ENCODE measurements around the gene TLN1.

The TLN1 gene

DNA sequence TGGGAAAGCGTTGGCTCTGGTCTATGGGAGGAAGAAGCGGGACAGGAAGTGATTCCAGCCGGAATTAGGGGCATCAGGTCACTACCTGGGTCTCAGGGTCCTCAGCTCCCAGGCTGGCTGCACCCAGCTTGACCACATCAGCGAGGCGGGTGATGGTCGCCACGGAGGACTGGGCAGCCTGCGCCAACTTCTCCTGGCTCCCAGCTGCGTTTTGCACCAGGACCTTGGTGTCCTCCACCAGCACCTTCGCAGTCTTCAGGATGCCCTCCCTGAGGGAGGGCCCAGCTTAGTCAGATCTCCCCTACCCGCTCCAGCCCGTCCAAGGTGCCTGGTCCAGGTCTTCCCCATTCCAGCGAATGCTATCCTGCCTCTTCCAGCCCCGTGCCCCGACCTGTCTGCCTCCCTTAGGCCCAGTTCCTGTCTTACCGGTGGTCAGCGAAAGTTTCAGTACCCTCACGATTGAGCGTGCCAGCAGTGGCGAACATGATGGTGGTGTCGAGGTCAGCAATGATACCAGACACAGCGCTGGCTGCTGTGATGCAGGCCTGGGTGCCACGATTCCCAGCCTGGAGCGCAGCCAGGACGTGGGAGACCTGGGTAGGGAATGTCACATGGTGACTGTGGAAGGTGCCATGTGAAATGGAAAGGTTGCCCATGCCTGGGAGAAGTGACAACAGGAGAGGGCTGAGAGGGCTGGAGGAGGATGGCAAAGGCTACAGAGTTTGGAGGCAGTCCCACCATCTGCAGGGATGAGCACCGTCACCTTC, 27.9 kb downstream of the TLN1 start:
- no peak for DNase-seq

DNA sequence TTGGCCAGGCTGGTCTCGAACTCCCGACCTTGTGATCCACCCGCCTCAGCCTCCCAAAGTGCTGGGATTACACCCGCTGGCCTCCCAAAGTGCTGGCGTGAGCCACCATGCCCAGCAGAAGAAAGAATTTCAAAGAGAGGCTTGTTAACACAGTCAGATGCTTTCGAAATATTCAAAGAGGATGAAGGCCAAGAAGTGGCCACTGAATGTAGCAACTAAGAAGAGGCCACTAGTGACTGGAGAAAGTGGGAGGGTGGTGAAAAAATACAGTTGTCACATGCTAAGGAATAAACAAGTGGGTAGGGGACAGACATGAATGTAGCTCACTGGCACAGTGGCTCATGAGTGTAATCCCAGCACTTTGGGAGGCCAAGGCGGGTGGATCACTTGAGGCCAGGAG, 29.3 kb downstream of the TLN1 start:
- no peak for DNase-seq

DNA sequence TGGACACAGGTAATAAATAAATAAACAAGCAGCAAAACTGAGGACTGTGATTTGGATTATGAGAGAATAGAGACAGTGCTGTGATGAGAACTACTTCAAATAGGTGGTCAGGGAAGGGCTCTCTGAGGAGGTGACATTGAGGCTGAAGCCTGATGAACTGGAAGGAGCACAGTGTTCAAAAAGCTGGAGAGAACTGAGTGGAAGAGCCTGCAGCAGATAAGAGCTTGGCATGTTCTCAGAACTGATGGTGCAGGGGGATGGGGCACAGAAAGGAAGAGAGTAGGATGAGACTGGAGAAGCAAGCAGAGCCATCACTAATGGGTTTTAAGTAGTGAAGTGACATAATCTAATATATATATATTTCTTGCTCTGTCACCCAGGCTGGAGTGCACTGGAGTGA, 31.1 kb downstream of the TLN1 start:
- no peak for DNase-seq

- no peak for DNase-seq
These were observed 32.0 kb downstream of the TLN1 start for GRCh38 chr9:35700031-35700430.

GRCh38 chr9:35698231-35698630, 33.8 kb downstream of the TLN1 start:
- DNase-seq, result no peak

- no peak for DNase-seq
These were observed 34.5 kb downstream of the TLN1 start for GRCh38 chr9:35697486-35697885.

- no peak for DNase-seq
These were observed 35.3 kb downstream of the TLN1 start for GRCh38 chr9:35696520-35697215.

- DNase-seq, result no peak
These were observed 36.0 kb downstream of the TLN1 start for GRCh38 chr9:35695943-35696401.

DNA sequence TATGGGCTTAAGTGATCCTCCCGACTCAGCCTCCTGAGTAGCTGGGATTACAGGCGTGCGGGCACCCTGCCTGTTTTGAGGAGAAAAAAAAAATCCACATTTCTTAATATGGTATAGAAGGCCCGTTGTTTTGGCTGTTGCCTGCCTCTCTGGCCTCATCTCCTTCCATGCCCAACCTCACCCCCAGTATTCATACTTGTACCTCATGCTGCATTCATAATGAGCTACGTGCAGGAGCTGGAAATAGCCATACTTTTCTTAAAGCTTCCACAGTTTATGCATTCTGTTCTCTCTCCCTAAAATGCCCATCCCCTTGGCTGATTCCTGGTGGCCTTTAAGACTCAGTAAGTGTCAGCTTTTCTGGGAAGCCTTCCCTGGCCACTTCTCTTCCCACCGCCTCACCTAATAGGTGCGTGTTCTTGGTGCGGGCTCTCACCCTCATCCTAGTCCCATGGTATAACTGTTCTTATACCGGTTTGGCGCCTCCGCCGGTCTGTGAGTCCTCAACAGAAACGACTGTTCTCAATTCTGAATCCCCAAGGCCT, 40.2 kb downstream of the TLN1 start:
- no peak for DNase-seq

DNA sequence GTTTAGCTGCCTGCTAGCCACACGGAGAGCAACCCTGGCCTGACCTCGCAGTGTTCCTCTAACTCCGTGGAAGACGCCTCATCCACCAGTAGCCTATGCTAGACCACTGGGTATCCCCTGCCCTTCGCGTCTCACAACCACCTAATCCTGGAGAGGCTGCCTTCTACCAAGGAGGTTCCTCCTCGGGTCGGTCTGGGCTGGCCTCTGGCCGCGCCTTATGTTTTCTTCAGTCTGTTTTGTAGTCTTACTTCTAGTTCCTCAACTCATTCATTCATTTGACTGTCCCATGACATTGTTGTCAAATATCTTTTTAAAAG, 40.7 kb downstream of the TLN1 start:
- no peak for DNase-seq

GRCh38 chr9:35690614-35691333, 41.2 kb downstream of the TLN1 start:
- no peak for DNase-seq

DNA sequence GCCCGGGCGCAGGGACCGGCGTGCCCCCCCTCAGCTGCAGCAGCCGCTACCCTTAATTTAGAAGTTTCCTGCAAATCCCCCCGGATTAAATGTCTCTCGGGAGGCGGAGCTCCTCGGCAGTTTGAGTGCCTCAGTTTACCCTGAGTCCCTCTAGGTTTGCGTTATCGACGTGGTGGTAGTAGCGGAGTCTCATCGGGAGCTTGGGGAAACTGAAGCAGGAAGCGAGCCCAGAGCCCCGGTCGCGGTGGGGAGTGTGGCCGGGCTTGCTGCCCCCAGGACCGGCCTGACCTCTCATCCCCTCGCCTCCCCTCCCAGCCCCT, 41.7 kb downstream of the TLN1 start:
- no peak for DNase-seq

GRCh38 chr9:35689542-35690293, 42.3 kb downstream of the TLN1 start, which contains the start of gene TPM2:
Gene TPM2, minus strand, starts transcription at chr9:35689925. Its CDS starts 108 bp downstream, at chr9:35689817.
- DNase-seq, result no peak

GRCh38 chr9:35688558-35689541, 43.1 kb downstream of the TLN1 start:
- DNase-seq, result no peak

DNA sequence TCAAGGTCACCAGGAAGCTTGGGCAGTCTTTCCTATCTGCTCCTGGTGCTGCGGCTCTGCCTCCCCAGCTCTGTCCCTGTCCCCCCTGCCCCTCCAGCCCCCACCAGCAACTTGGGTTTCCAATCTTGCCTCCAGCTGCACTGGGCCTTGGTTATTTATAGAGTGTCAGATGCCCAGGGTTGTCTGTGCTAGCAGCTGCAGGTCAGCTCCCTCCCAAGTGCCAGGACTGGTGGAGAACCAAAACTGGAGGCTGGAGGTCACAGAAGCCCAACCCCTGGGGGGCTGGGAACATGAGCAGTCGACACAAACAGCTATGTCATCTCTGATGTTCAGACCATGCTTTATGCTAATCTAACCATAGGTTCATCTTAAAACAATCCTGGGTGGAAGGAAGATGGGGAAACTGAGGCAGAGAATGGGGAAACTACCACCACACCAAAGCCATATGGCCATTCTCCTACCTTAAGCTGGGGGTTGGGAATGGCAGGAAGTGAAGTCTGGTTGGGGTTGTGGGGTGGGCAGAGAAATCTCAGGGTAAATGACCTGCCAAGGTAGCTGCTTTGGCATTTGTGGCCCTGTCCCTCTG, 43.9 kb downstream of the TLN1 start:
- no peak for DNase-seq

DNA sequence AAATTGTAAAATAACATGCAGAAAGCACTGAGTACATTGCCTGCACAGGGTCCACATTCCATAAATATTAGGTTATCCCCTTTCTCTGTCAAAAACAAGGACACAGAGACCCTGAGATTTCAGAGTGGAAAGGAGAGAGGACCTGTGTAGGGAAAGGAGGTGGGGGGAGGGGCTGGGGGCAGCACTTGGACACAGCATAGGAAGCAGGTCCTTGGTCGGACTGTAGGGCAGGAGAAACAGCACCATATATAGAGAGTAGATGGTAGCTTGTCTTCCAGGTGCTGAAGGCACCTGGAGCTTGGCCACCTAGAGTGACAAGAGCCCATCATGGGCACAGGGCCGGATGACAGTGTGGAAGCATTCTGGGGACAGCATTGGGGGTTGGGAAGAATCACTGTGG, 44.7 kb downstream of the TLN1 start:
- DNase-seq, result no peak

DNA sequence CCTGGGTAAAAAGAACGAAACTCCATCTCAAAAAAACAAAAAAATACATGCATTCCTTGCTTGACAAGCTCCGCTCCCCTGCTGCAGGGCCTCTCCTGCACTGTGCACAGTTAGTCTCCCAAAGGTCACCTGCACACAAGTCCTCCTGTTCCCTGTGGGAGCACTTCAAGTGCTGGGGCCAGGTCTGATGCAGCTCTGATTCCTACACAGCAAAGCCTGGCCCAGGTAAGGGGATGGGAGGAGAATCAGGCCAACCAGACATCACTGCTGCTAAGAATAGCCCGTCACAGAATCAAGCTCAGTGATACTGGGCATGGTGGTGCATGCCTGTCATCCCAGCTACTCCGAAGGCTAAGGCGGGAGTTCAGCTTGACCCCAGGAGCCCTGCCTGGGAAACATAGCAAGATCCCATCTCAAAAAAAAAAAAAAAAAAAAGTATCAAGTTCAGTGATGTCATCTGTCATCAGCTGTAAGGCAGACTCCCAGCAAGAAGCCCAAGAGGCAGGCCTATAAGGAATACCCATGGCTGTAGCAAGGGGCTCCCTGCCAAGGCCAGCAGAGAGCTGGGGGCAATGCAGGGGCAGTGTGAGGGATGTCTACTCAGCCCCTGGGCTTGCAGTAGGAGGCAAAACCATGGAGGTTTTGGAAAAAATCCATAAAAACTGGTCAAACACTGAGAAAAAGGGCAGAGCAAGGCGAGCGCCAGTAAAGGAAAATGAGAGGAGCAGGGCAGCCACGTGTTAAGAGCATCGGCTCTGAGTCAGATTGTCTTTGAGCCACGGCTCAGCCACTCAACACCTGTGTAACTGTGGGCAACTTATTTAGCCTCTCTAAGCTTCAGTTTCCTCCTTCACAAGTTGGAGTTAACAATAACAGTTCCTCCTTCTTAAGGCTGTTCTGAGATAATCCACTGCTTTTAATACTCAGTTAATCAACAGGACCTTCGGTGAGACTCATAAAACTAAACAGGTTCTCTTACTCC, 45.5 kb downstream of the TLN1 start:
- DNase-seq, result no peak

DNA sequence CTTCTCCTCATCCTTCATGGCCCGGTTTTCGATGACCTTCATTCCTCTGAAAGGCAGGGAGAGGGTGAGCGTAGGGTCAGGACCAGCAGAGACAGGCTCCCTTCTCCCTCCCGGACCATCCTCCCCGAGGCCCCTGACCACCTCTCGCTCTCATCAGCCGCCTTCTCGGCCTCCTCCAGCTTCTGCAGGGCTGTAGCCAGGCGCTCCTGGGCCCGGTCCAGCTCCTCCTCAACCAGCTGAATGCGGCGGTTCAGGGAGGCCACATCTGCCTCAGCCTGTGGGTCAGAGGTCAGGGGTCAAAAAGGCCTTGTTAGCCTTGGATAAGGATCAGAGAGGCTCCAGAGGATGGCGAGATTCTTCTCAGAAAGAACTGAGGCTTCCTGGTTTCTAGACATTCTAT, 46.5 kb downstream of the TLN1 start:
- DNase-seq, result no peak

DNA sequence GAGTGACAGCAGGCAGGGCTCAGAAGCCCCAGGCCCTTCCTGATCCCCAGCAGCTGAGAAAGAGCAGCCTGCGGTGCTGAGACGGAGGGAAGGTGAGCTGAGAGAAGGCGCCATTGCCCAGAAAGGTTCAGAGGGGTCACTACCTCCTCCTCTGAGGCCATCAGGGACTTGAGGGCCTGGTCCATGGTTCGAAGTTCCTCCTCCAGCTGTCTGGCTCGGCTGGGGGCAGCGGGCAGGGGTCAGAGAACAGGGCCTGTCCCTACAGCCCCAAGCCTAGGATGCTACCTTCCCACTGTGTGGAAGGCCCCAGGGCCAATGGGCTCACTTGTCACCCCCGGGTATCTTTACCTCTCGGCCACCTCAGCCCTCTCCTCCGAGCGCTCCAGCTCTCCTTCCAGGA, 47.1 kb downstream of the TLN1 start:
- no peak for DNase-seq

DNA sequence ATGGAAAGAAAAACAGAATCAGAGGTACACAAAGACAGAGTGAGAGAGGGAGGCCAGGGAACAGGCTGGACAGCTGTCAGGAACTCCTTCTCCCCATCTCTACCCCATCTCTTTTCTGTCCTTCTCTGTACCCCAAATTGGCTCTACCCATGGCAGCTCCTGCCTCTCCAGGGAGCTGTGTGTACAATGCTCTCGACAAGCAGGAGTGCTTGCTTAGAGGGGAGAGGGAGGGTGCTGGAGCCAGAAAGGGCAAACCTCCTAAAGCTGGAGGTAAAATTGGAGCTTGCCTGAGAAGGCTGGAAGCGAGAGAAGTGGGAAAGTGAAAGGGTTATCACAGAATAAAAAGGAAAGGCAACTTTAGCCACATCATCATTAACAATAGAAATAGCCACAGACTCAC, 48.7 kb downstream of the TLN1 start:
- DNase-seq, result no peak

Data from SIG-M5 (cell line).